DMS153 treated with DMSO at 0.1 percent for 48 hours (cell line): ENCODE results near the gene DDR1.
"Not testable (repeated sequence)": the region's sequence is repeated elsewhere in the genome, so short reads cannot be mapped to it uniquely, and the experiment has no call there.

ENCODE experiments used
- DNase-seq: peaks from one replicate; lab custom pipeline; 2025; ENCODE audit not compliant: unreplicated experiment; lab: John Stamatoyannopoulos, UW

The DDR1 gene

GRCh38 chr6:30854285-30855040, 29.9 kb upstream of the DDR1 start:
- no peak for DNase-seq

DNA sequence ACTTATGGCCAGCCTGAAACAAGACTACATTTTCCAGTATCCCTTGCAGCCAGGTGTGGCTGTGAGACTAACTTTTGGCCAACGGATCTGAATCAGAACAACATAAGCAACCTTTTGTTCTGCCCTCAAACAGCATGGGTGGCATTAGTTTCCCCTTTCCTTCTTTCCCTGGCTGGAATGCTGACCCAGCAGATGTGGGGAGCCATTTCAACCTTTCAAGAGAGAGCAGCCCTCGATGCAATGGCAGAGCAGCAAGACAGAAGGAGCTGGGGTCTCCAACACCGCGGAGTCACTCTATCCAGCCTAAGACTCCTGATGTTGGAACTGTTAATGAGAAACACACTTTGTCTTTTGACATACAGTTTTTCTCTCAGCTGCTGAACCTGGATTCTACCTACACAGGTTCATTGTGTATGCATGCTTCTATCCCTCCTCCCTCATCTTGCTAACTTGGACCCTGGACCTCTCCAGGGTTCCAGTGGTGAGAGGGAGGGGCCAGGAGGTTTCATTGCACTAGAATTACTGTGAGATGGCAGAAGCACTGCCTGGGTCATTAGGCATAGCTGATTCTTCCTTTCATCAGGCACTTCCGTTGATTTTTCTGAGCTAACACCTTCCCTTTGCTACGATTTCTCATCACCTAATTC, 28.8 kb upstream of the DDR1 start:
- DNase-seq = no peak

DNA sequence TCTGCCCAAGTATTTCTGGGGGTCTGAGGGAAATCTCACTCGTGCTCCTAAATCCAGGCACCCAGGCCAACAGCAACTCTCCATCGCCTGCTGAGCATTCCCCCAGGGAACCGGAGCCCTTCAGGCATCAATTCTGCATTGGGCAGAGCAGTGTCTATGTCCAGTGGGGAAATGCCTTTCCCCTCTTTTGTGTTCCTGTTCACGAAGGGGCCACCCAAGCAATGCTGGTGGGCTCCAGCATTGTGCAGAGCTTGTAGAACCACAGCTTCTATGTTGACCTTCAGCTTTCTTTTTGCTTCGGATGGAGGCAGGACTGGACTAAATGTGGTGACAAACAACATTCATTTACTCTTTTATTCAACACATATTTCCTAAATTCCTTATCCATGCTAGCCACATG, 27.2 kb upstream of the DDR1 start:
- no peak for DNase-seq

DNA sequence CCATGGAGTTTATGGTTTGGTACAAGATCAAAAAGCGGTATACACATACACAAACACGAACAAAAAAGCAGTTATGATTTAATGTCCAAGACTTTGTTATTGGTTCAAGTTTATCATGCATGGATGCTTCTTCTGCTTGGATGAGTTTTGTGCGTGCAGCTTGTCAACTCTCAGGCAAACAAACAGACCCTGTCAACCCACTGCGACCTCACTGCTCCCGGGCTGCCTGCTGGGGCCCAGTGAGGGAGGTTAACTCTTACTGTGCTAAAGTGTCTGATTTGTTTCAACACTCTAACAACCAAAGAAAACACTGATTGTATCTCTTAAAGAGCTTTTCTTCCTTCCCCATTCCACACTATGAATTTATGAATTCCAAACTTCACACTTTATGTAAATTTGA, 26.8 kb upstream of the DDR1 start:
- no peak for DNase-seq

- not testable (repeated sequence) for DNase-seq
These were observed 24.6 kb upstream of the DDR1 start for GRCh38 chr6:30859726-30860125.

GRCh38 chr6:30861257-30862048, 22.9 kb upstream of the DDR1 start:
- DNase-seq = no peak

DNA sequence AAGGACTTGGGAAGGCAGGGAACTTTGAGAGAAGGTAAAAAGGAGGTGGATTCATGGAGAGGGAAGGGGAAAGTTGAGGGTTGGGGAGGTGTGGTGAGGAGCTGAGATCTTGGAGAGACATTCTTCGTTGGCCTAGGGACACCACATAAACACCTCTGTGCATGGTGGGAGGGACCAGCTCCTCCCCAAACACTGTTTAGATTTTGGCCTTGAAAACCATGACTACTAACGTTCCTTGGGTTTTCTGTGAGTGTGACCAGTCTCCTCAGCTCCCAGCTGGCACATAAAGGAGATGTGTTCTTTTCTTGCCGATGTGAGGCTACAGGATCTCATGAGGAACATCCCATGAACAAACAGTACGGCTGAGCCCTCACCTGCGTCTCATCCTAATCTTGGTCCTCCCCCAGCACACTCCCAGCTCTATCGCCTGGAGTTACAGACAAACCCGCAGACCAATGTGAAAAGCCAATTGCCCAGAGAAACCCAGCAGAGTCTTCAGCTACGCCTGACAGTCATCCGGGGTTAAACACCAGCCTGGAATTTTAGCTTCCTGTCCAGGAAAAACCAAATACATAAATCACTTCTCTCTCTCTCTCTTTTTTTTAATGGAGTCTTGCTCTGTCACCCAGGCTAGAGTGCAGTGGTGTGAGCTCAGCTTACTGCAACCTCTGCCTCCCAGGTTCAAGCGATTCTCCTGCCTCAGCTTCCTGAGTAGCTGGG, 22.0 kb upstream of the DDR1 start:
- no peak for DNase-seq

GRCh38 chr6:30864325-30864724, 20.0 kb upstream of the DDR1 start:
- DNase-seq = no peak

- DNase-seq = not testable (repeated sequence)
These were observed 15.0 kb upstream of the DDR1 start for GRCh38 chr6:30869241-30869749.

DNA sequence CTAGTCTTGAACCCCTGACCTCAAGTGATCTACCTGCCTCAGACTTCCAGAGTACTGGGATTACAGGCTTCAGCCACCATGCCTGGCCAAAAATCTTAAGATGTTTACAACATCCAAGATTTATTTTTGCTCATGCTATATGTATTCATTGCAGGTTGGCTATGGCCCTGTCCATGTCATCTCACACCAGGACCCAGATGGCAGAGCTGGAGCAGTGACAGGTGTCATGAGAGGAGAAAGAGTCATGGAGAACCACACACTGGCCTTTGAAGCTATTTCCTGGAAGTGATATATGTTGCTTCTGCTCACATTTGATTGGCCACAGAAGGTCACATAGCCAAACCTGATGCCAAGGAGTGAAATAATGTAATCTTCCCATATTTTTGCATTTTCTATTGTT, 13.8 kb upstream of the DDR1 start:
- DNase-seq = no peak

GRCh38 chr6:30871592-30872183, 12.6 kb upstream of the DDR1 start:
- DNase-seq = no peak

DNA sequence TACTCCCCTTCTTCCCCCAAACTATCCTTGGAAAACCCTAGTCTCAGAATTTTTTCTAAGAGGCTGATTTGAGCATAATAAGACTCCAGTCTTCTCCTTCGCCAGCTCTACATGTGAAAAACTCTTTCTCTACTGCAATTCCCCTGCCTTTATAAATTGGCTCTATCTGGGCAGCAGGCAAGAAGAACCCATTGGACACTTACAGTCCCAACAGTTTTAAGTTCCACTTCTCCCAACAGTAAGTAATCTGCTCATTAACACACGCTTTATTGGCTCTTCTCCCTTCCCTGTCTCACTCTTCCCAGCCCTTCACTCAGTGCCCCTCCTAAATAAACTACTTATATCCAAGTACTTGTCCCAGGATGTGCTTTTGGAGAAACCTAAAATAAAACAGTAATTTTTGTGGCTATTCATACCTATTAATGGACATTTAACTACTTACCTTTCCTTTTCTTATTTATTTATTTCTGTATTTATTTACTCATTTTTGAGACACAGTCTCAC, 11.1 kb upstream of the DDR1 start:
- DNase-seq = no peak

- not testable (repeated sequence) for DNase-seq
These were observed 10.5 kb upstream of the DDR1 start for GRCh38 chr6:30873795-30874194.

GRCh38 chr6:30875244-30876038, 8.9 kb upstream of the DDR1 start:
- peak; percentile 17 for DNase-seq

GRCh38 chr6:30876039-30876730, 8.1 kb upstream of the DDR1 start:
- no peak for DNase-seq

DNA sequence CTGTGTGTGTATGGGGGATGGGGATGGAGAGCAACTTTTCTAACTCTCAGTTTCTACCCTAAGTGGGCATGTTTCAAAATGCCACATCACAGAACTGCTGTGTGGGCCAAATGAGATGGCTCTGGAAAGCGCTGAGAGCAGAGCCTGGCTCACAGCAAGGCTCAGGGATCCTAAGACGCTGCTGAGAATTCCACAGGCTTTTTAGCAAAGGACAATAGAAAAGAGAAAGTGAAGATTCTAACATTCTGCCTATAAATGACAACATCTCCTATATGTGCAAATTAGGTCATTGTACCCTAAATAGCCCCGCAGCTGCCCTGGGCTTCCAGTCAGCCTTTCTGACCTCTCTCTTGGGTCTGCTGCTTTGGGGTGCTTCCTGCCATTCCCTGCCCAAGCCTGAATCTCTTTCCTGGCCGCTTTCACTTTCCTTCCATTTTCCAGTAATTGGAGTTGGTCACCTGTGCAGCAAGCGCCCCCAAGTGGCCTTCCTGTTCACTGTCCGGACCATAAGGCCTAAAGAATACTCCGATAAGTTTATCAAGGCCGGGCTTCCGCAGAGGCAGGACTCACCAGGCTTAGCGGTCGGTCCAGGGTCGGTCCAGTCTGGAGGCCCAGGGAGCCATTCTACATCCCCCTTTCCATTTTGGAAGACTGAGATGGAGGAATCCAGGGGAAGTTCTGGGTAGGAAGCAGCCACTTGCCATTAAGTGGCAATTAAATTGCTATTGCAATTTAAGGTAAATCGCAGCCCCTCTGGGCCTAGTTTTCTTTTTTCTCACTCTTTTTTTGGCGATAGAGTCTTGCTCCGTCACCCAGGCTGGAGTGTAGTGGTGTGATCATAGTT, 6.7 kb upstream of the DDR1 start:
- DNase-seq = peak; percentile 85

DNA sequence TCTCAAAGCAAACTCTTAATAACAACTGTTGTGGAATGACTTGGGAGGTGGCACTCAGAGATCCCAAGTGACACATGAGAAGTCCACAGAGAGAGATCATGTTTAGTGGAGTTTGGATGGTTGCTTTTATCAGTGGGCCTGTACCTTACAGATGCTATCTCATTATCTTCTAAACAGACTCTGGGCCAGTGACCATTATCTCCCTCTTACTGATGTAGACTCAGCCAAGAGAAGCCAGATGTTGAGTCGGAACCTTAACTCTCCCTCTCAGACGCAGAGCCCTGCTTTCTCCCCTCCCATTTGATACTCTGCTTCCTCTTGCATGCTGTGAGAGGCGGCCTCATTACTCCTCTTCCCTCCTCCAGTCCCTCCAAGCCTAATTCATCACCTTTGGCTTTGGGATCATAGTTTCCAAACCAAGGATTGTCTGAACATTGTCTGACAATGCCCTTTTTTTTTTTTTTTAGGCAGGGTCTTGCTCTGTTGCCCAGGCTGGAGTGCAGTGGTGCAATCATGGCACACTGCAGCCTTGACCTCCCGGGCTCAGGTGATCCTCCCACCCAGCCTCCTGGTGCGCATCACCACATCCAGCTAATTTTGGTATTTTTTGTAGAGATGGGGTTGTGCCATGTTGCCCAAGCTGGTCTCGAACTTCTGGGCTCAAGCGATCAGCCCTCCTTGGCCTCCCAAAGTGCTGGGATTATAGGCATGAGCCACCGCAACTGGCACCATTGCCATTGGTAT, 4.5 kb upstream of the DDR1 start:
- no peak for DNase-seq
